K562 treated with DMSO at 1 percent for 24 hours (cell line): Measurements from ENCODE around the gene CCPG1. TPM values are rescaled to one million over a fixed set of nuclear protein-coding genes. Genes with fewer than 3 reads are reported as not detected.

ENCODE experiments used
- total RNA-seq: library from RNA; unstranded; fragments of 300-600 nt; gene quantifications from 2 replicates; pipeline ENCODE4 v1.2.3, GENCODE V29; 2022; ENCODE audit warnings: low read depth; ENCODE audit not compliant: insufficient read depth

Gene CCPG1, protein sequence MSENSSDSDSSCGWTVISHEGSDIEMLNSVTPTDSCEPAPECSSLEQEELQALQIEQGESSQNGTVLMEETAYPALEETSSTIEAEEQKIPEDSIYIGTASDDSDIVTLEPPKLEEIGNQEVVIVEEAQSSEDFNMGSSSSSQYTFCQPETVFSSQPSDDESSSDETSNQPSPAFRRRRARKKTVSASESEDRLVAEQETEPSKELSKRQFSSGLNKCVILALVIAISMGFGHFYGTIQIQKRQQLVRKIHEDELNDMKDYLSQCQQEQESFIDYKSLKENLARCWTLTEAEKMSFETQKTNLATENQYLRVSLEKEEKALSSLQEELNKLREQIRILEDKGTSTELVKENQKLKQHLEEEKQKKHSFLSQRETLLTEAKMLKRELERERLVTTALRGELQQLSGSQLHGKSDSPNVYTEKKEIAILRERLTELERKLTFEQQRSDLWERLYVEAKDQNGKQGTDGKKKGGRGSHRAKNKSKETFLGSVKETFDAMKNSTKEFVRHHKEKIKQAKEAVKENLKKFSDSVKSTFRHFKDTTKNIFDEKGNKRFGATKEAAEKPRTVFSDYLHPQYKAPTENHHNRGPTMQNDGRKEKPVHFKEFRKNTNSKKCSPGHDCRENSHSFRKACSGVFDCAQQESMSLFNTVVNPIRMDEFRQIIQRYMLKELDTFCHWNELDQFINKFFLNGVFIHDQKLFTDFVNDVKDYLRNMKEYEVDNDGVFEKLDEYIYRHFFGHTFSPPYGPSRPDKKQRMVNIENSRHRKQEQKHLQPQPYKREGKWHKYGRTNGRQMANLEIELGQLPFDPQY
- total RNA-seq: 57.2 and 67.2 TPM in 2 replicates

DNA sequence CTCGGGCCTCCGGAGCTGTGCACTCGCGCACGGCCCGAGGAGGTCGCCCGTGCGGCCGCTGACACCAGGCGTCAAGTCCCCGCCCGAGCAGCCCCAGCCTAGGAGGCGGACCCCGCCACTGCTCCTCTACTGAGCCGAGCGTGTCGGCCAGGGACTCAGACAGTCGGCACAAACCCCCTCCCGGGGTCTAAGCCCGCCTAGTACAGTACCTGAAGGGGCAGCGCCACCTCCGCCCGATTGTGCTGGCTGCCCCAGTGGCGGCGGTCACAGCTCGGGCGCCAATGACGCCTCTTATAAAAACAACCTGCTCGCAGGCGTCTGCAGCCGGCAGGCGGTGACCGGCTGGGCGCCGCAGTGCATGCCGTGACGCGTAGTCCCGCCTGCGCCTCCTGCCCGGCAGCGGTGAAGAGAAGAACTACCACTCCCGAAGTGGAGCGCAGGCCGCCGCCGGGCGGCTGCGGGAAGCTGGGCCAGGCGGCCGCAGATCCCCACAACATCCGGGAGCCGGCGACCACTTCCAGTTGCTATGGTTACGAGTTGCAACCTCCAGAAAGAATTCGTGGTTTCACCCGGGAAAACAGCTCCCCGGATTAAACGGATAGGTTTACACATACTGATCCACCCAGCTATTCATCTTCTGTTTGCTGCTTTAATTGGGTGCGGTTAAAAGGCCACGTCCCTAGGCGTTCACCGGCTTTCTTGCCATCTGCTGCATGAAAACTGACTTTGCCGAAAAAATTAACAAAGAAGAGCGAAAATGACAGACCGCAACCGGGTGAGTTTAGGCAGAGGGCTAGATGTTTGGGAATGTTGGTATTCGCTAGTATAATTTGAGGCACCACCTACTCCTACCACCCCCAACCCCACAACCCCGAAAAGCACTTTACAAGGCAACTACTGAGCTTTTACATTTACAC, at the start of gene CCPG1, which contains the start of gene PIERCE2:
TSS of gene CCPG1 (minus strand) at position 348 of the 917 bp plus-strand sequence. CDS start 18,935 bp downstream, outside the sequence.
TSS of gene PIERCE2 (plus strand) at position 484 of the 917 bp plus-strand sequence. CDS start at position 758, 274 bp downstream.

DNA sequence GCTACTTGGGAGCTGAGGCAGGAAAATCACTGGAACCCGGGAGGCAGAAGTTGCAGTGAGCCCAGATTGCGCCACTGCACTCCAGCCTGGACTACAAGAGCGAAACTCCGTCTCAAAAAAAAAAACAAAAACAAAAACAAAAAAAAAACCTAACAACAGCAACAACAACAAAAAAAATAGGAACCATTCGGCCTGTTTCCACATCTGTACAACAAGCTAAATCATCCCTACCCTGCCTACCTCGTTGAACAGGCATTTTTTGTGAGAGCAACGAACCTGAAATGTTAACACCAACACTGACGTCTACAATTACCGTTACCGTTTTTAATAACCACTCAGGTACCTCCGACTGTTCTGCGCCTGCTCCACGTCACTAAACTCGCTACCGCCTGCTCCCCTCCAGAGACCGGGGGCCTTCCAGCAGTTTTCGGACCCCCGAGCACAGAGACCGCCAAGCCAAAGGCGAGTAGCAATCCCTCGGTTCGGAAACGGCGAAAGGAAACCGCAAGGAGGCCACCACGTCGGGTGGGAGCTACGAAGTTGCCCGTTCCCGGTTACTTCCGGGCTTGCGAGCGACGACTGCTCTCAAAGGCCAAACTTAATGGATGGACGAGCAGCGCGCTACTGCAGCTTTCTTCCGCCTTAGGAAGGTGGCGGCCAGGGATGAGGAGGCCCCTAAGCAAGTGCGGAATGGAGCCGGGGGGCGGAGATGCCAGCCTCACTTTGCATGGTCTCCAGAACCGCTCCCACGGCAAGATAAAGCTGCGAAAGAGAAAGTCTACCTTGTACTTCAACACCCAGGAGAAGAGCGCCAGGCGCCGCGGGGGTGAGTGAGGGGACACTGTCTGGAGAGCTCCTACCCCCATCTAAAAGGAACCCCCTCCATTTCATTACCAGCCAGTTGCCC, 89.3 kb downstream of the CCPG1 start, which contains the start of the genes PIGB and PIGBOS1:
TSS of gene PIGB (plus strand) at position 635 of the 907 bp plus-strand sequence. CDS start at position 664, 29 bp downstream.
TSS of gene PIGBOS1 (minus strand) at position 536 of the 907 bp plus-strand sequence. CDS start 1,331 bp downstream, outside the sequence.

Other genes starting within 250 kb of the CCPG1 start
- 78.5 and 82.8 TPM in 2 replicates for gene RSL24D1, start 211.4 kb downstream of the CCPG1 start, total RNA-seq
- gene RAB27A, start 118.5 kb downstream of the CCPG1 start, total RNA-seq: 38.3 and 39.7 TPM in 2 replicates
- gene PIGBOS1, start 89.2 kb downstream of the CCPG1 start, total RNA-seq: 23.7 and 24.5 TPM in 2 replicates
- gene PIGB, start 89.1 kb downstream of the CCPG1 start, total RNA-seq: 4.6 and 4.7 TPM in 2 replicates
- 3.5 and 5.3 TPM in 2 replicates for gene PIERCE2, start 136 bp upstream of the CCPG1 start, total RNA-seq
- not detected in 2 replicates for gene DNAAF4, start 99.9 kb upstream of the CCPG1 start, total RNA-seq
- gene PYGO1, start 180.0 kb upstream of the CCPG1 start, total RNA-seq: not detected in 2 replicates